Body of pancreas (tissue), 4 donors: ENCODE data around the gene CBX7.

ENCODE experiments used
- CTCF ChIP-seq, 7 experiments: fragments of 450-650 bp in 4 of 7; fragments of 200-600 bp in 3 of 7; sonication (generic) in 3 of 7; IDR thresholded peaks; one replicate each; pipeline ENCODE4 v1.5.1; 2016 to 2019; ENCODE audit warnings: antibody characterized with exemption in 7 of 7
- POLR2A ChIP-seq, 3 donors: fragments of 450-650 bp; IDR thresholded peaks; one replicate each; pipeline ENCODE4 v1.6.1; 2016; ENCODE audit warnings: antibody characterized with exemption in 3 of 3, mild to moderate bottlenecking in 2 of 3

GRCh38 chr22:39133871-39134270 is 18.6 kb downstream of the CBX7 start:
- TF ChIP-seq CTCF (IDR thresholded peaks at IDR 0.05) (no peak), POLR2A (IDR thresholded peaks at IDR 0.05) (no peak)
